Measurements from ENCODE around the gene OR2D2. TPM values are rescaled to one million over a fixed set of nuclear protein-coding genes. Genes with fewer than 3 reads are reported as not detected.

The OR2D2 gene
- total and polyA plus RNA-seq, 2 experiments from 2014 or later, result 0.24 TPM

GRCh38 chr11:6920702-6921101, 28.4 kb upstream of the OR2D2 start, which contains the start of gene OR2D3:
Gene OR2D3, plus strand, starts transcription at chr11:6921002. Its CDS starts 0 bp downstream, at chr11:6921002.
- ATAC-seq (no peak), DNase-seq (ENCODE audit: low spot score) (no peak)
- Histone ChIP-seq H2AFZ (no peak within 1 kb of the TSS), H3K4me2 (no peak within 1 kb of the TSS), H3F3A (replicated peaks; ENCODE audit: low read depth) (no peaks in the 10 kb centered on the region), H3K36me3 (ENCODE audit: insufficient read depth) (no peaks in the 10 kb centered on the region), H3K4me1 (ENCODE audit: insufficient read depth) (0 out of 2 replicates have a peak, but pooled peaks cover under 1% of the 10 kb centered on the region), H4K20me1 (replicated peaks; ENCODE audit: insufficient read depth) (no peaks in the 10 kb centered on the region), H3K4me3 (no peak within 1 kb of the TSS), H3K79me2 (replicated peaks; ENCODE audit: insufficient read depth) (no peaks in the 10 kb centered on the region), H3K27ac (ENCODE audit: low read depth) (no peak within 1 kb of the TSS), H3K9me2 (ENCODE audit: insufficient read depth) (no peaks in the 10 kb centered on the region), H3K27me3 (ENCODE audit: insufficient read depth) (no peaks in the 10 kb centered on the region)
- Mint-ChIP-seq H3K36me3 (ENCODE audit: low read depth) (no peaks in the 10 kb centered on the region; the same call in 2 of the 3 replicates), H3K9me3 (no peaks in the 10 kb centered on the region), H3K27me3 (ENCODE audit: insufficient read depth, low read depth, poor library complexity) (no peaks in the 10 kb centered on the region), H3K27ac (no peak within 1 kb of the TSS), H3K4me3 (no peak within 1 kb of the TSS), H3K4me1 (peaks cover 3% of the 10 kb centered on the region; the same call in 2 of the 3 replicates)
- TF ChIP-seq JUNB (IDR thresholded peaks at IDR 0.05; ENCODE audit: unreplicated experiment) (no peak), EZH2phosphoT487 (IDR thresholded peaks at IDR 0.05; ENCODE audit: unreplicated experiment) (no peak), NANOG (IDR thresholded peaks at IDR 0.05; ENCODE audit: borderline replicate concordance) (no peak), POLR2AphosphoS5 (IDR thresholded peaks at IDR 0.05; ENCODE audit: low read depth) (no peak), ZNF114 (CRISPR knock-in tag; IDR thresholded peaks at IDR 0.05) (no peak), CREB1 (CRISPR knock-in tag; IDR thresholded peaks at IDR 0.05; ENCODE audit: low read depth) (no peak), ZNF331 (CRISPR knock-in tag; IDR thresholded peaks at IDR 0.05; ENCODE audit: low read depth) (no peak), STAT1 (IDR thresholded peaks at IDR 0.05; ENCODE audit: unreplicated experiment) (no peak), EZH2 (IDR thresholded peaks at IDR 0.05; ENCODE audit: low read depth, unreplicated experiment) (no peak)
- TF ChIP-seq, protein P1, sequence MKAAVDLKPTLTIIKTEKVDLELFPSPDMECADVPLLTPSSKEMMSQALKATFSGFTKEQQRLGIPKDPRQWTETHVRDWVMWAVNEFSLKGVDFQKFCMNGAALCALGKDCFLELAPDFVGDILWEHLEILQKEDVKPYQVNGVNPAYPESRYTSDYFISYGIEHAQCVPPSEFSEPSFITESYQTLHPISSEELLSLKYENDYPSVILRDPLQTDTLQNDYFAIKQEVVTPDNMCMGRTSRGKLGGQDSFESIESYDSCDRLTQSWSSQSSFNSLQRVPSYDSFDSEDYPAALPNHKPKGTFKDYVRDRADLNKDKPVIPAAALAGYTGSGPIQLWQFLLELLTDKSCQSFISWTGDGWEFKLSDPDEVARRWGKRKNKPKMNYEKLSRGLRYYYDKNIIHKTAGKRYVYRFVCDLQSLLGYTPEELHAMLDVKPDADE (IDR thresholded peaks at IDR 0.05), result no peak
- TF ChIP-seq, protein P2, sequence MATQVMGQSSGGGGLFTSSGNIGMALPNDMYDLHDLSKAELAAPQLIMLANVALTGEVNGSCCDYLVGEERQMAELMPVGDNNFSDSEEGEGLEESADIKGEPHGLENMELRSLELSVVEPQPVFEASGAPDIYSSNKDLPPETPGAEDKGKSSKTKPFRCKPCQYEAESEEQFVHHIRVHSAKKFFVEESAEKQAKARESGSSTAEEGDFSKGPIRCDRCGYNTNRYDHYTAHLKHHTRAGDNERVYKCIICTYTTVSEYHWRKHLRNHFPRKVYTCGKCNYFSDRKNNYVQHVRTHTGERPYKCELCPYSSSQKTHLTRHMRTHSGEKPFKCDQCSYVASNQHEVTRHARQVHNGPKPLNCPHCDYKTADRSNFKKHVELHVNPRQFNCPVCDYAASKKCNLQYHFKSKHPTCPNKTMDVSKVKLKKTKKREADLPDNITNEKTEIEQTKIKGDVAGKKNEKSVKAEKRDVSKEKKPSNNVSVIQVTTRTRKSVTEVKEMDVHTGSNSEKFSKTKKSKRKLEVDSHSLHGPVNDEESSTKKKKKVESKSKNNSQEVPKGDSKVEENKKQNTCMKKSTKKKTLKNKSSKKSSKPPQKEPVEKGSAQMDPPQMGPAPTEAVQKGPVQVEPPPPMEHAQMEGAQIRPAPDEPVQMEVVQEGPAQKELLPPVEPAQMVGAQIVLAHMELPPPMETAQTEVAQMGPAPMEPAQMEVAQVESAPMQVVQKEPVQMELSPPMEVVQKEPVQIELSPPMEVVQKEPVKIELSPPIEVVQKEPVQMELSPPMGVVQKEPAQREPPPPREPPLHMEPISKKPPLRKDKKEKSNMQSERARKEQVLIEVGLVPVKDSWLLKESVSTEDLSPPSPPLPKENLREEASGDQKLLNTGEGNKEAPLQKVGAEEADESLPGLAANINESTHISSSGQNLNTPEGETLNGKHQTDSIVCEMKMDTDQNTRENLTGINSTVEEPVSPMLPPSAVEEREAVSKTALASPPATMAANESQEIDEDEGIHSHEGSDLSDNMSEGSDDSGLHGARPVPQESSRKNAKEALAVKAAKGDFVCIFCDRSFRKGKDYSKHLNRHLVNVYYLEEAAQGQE (IDR thresholded peaks at IDR 0.05; ENCODE audit: unreplicated experiment), result no peak
- TF ChIP-seq, protein P3, sequence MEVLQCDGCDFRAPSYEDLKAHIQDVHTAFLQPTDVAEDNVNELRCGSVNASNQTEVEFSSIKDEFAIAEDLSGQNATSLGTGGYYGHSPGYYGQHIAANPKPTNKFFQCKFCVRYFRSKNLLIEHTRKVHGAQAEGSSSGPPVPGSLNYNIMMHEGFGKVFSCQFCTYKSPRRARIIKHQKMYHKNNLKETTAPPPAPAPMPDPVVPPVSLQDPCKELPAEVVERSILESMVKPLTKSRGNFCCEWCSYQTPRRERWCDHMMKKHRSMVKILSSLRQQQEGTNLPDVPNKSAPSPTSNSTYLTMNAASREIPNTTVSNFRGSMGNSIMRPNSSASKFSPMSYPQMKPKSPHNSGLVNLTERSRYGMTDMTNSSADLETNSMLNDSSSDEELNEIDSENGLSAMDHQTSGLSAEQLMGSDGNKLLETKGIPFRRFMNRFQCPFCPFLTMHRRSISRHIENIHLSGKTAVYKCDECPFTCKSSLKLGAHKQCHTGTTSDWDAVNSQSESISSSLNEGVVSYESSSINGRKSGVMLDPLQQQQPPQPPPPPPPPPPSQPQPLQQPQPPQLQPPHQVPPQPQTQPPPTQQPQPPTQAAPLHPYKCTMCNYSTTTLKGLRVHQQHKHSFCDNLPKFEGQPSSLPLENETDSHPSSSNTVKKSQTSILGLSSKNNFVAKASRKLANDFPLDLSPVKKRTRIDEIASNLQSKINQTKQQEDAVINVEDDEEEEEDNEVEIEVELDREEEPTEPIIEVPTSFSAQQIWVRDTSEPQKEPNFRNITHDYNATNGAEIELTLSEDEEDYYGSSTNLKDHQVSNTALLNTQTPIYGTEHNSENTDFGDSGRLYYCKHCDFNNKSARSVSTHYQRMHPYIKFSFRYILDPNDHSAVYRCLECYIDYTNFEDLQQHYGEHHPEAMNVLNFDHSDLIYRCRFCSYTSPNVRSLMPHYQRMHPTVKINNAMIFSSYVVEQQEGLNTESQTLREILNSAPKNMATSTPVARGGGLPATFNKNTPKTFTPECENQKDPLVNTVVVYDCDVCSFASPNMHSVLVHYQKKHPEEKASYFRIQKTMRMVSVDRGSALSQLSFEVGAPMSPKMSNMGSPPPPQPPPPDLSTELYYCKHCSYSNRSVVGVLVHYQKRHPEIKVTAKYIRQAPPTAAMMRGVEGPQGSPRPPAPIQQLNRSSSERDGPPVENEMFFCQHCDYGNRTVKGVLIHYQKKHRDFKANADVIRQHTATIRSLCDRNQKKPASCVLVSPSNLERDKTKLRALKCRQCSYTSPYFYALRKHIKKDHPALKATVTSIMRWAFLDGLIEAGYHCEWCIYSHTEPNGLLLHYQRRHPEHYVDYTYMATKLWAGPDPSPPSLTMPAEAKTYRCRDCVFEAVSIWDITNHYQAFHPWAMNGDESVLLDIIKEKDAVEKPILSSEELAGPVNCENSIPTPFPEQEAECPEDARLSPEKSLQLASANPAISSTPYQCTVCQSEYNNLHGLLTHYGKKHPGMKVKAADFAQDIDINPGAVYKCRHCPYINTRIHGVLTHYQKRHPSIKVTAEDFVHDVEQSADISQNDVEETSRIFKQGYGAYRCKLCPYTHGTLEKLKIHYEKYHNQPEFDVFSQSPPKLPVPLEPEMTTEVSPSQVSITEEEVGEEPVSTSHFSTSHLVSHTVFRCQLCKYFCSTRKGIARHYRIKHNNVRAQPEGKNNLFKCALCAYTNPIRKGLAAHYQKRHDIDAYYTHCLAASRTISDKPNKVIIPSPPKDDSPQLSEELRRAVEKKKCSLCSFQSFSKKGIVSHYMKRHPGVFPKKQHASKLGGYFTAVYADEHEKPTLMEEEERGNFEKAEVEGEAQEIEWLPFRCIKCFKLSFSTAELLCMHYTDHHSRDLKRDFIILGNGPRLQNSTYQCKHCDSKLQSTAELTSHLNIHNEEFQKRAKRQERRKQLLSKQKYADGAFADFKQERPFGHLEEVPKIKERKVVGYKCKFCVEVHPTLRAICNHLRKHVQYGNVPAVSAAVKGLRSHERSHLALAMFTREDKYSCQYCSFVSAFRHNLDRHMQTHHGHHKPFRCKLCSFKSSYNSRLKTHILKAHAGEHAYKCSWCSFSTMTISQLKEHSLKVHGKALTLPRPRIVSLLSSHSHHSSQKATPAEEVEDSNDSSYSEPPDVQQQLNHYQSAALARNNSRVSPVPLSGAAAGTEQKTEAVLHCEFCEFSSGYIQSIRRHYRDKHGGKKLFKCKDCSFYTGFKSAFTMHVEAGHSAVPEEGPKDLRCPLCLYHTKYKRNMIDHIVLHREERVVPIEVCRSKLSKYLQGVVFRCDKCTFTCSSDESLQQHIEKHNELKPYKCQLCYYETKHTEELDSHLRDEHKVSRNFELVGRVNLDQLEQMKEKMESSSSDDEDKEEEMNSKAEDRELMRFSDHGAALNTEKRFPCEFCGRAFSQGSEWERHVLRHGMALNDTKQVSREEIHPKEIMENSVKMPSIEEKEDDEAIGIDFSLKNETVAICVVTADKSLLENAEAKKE (CRISPR knock-in tag; IDR thresholded peaks at IDR 0.05), result no peak
- TF ChIP-seq, protein P4, sequence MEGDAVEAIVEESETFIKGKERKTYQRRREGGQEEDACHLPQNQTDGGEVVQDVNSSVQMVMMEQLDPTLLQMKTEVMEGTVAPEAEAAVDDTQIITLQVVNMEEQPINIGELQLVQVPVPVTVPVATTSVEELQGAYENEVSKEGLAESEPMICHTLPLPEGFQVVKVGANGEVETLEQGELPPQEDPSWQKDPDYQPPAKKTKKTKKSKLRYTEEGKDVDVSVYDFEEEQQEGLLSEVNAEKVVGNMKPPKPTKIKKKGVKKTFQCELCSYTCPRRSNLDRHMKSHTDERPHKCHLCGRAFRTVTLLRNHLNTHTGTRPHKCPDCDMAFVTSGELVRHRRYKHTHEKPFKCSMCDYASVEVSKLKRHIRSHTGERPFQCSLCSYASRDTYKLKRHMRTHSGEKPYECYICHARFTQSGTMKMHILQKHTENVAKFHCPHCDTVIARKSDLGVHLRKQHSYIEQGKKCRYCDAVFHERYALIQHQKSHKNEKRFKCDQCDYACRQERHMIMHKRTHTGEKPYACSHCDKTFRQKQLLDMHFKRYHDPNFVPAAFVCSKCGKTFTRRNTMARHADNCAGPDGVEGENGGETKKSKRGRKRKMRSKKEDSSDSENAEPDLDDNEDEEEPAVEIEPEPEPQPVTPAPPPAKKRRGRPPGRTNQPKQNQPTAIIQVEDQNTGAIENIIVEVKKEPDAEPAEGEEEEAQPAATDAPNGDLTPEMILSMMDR (conservative IDR thresholded peaks at IDR 0.05; ENCODE audit: low read depth in 2 of 2), result no peak
